Measurements from ENCODE around the gene SSX5. TPM values are rescaled to one million over a fixed set of nuclear protein-coding genes. Genes with fewer than 3 reads are reported as not detected.

Gene SSX5
- total and polyA plus RNA-seq, 2 experiments from 2014 or later: not detected

DNA sequence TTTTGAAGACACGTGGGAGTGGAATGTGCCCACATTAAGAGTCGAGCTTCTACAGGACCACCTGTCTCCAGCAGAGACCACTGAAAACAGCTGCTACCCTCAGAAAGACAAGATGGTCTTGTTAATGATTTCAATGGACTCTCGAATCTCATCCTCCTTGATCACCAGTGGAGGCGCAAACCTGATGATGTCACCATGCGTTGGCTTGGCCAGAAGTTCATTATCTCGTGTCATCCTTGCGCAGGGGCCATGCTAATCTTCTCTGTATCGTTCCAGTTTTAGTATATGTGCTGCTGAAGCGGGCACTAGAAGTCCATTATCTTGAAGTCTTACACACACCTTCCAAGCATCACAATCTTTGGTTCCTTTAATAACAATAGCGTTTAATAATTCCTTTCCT is 42.8 kb downstream of the SSX5 start:
- H3F3A ChIP-seq (replicated peaks; ENCODE audit: low read depth): no peaks in the 10 kb centered on the region
- no peaks in the 10 kb centered on the region for H3K27me3 ChIP-seq (ENCODE audit: insufficient read depth)
- ATAC-seq: no peak
- H3K27ac Mint-ChIP-seq: no peak overlapping the region
- no peaks in the 10 kb centered on the region for H3K9me3 Mint-ChIP-seq
- H3K27ac ChIP-seq (ENCODE audit: low read depth): no peak overlapping the region
- no peak overlapping the region for H3K4me3 Mint-ChIP-seq
- no peak for TF ChIP-seq STAT1 (IDR thresholded peaks at IDR 0.05; ENCODE audit: unreplicated experiment)
- TF ChIP-seq, protein P1, sequence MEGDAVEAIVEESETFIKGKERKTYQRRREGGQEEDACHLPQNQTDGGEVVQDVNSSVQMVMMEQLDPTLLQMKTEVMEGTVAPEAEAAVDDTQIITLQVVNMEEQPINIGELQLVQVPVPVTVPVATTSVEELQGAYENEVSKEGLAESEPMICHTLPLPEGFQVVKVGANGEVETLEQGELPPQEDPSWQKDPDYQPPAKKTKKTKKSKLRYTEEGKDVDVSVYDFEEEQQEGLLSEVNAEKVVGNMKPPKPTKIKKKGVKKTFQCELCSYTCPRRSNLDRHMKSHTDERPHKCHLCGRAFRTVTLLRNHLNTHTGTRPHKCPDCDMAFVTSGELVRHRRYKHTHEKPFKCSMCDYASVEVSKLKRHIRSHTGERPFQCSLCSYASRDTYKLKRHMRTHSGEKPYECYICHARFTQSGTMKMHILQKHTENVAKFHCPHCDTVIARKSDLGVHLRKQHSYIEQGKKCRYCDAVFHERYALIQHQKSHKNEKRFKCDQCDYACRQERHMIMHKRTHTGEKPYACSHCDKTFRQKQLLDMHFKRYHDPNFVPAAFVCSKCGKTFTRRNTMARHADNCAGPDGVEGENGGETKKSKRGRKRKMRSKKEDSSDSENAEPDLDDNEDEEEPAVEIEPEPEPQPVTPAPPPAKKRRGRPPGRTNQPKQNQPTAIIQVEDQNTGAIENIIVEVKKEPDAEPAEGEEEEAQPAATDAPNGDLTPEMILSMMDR (conservative IDR thresholded peaks at IDR 0.05; ENCODE audit: low read depth in 2 of 2): no peak
- TF ChIP-seq CREB1 (CRISPR knock-in tag; IDR thresholded peaks at IDR 0.05; ENCODE audit: low read depth): no peak
- TF ChIP-seq ZNF114 (CRISPR knock-in tag; IDR thresholded peaks at IDR 0.05): no peak
- no peak for TF ChIP-seq ETS1 (IDR thresholded peaks at IDR 0.05)
- TF ChIP-seq POLR2AphosphoS5 (IDR thresholded peaks at IDR 0.05; ENCODE audit: low read depth): no peak
- no peak for TF ChIP-seq NANOG (IDR thresholded peaks at IDR 0.05; ENCODE audit: borderline replicate concordance)
- TF ChIP-seq ZNF331 (CRISPR knock-in tag; IDR thresholded peaks at IDR 0.05; ENCODE audit: low read depth): no peak
- TF ChIP-seq JUNB (IDR thresholded peaks at IDR 0.05; ENCODE audit: unreplicated experiment): no peak
- no peak for TF ChIP-seq EZH2phosphoT487 (IDR thresholded peaks at IDR 0.05; ENCODE audit: unreplicated experiment)
- TF ChIP-seq EZH2 (IDR thresholded peaks at IDR 0.05; ENCODE audit: low read depth, unreplicated experiment): no peak
- no peak for TF ChIP-seq REST (IDR thresholded peaks at IDR 0.05; ENCODE audit: unreplicated experiment)
- no peak for TF ChIP-seq ZNF462 (CRISPR knock-in tag; IDR thresholded peaks at IDR 0.05)
- no peaks in the 10 kb centered on the region for H3K79me2 ChIP-seq (replicated peaks; ENCODE audit: insufficient read depth)
- no peaks in the 10 kb centered on the region for H3K9me2 ChIP-seq (ENCODE audit: insufficient read depth)
- H3K27me3 Mint-ChIP-seq (ENCODE audit: insufficient read depth, low read depth, poor library complexity): no peaks in the 10 kb centered on the region
- H3K4me2 ChIP-seq: no peak overlapping the region
- H3K36me3 Mint-ChIP-seq (ENCODE audit: low read depth): no peaks in the 10 kb centered on the region
- no peak overlapping the region for H3K4me3 ChIP-seq
- DNase-seq (ENCODE audit: low spot score): no peak
- H2AFZ ChIP-seq: no peak overlapping the region
- H4K20me1 ChIP-seq (replicated peaks; ENCODE audit: insufficient read depth): no peaks in the 10 kb centered on the region
- no peaks in the 10 kb centered on the region for H3K4me1 Mint-ChIP-seq
- no peaks in the 10 kb centered on the region for H3K4me1 ChIP-seq (ENCODE audit: insufficient read depth)
- H3K36me3 ChIP-seq (ENCODE audit: insufficient read depth): no peaks in the 10 kb centered on the region

All from GM23338 (cell line).